GM18508 (cell line): ENCODE results near the gene PRDX5.

Source experiments
- ATAC-seq: cut with Tn5 transposase; IDR thresholded peaks from one replicate; pipeline ENCODE4 v1.9.1; 2021; ENCODE audit warnings: moderate number of reproducible peaks; ENCODE audit not compliant: insufficient read depth, unreplicated experiment

The PRDX5 gene

GRCh38 chr11:64358907-64359711 is 41.2 kb downstream of the PRDX5 start, which contains the start of gene RPS6KA4:
RPS6KA4 (plus strand) TSS chr11:64359162; CDS start chr11:64359236, 74 bp downstream.
- no peak for ATAC-seq

GRCh38 chr11:64359712-64360445 is 42.0 kb downstream of the PRDX5 start:
- no peak for ATAC-seq

DNA sequence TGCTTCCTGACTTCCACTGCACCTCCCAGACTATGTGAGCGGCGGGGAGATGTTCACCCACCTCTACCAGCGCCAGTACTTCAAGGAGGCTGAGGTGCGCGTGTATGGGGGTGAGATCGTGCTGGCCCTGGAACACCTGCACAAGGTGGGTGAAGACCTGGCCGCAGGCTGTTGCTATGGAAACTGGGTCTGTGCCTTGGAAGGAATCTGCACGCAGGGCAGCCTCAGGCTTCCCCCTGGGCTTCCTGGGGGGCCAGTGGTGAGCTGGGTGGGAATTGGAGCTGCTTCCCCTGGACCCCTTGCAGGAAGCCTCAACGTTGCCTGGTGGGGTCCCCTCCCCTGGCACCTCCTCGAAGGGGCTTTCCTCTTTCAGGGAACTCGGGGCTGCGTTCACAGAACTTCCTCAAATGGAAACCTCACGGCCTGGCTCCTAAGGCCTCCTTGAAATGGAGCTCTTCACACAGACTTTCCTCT is 42.6 kb downstream of the PRDX5 start:
- no peak for ATAC-seq

DNA sequence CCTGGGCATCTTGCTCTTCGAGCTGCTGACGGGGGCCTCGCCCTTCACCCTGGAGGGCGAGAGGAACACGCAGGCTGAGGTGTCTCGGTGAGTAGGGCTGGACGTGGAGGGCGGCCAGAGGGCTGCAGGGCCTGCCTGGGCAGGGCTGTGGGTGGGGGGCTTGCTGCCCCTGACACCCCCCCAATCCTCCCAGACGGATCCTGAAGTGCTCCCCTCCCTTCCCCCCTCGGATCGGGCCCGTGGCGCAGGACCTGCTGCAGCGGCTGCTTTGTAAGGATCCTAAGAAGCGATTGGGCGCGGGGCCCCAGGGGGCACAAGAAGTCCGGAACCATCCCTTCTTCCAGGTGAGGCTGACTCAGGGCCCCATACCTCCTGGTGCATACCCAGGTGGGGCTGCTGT is 43.7 kb downstream of the PRDX5 start:
- no peak for ATAC-seq

- ATAC-seq, result no peak
Measured at GRCh38 chr11:64362339-64362738, 44.4 kb downstream of the PRDX5 start.

GRCh38 chr11:64364435-64364834 is 46.5 kb downstream of the PRDX5 start:
- no peak for ATAC-seq

DNA sequence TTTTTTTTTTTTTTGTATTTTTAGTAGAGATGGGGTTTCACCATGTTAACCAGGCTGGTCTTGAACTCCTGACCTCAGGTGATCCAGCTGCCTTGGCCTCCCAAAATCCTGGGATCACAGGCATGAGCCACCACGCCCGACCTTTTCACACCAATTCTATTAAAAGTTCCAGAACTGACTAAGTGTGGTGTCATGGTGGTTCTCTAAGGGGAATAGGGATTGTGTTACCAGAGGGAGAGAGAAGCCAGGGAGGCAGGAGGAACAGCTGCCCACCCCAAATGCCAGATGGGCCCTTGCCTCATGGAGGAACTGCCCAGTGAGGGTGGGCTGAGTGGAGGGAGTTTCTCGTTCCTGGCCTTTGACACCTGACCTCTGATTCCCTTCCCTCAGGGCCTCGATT is 47.0 kb downstream of the PRDX5 start:
- no peak for ATAC-seq

GRCh38 chr11:64366751-64367150 is 48.8 kb downstream of the PRDX5 start:
- ATAC-seq, result no peak

GRCh38 chr11:64367931-64368672 is 50.2 kb downstream of the PRDX5 start:
- ATAC-seq, result no peak

DNA sequence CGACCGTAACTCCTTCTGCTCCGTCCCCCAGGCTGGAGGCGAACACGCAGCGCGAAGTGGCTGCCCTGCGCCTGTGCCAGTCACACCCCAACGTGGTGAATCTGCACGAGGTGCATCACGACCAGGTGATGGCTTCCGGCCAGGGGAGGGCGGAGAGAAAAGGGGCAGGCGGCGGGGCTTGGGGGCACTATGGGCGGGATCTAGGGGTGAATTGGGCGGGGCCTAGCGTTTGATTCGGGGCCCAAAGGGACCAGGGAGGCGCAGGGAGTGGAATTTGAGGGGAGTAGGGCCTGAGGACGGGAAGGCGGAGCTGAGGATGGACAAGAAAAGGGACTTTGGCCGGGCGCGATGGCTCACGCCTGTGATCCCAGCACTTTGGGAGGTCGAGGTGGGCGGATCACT is 50.8 kb downstream of the PRDX5 start:
- ATAC-seq, result no peak

- ATAC-seq, result no peak
Measured at GRCh38 chr11:64369440-64370421, 51.8 kb downstream of the PRDX5 start.

DNA sequence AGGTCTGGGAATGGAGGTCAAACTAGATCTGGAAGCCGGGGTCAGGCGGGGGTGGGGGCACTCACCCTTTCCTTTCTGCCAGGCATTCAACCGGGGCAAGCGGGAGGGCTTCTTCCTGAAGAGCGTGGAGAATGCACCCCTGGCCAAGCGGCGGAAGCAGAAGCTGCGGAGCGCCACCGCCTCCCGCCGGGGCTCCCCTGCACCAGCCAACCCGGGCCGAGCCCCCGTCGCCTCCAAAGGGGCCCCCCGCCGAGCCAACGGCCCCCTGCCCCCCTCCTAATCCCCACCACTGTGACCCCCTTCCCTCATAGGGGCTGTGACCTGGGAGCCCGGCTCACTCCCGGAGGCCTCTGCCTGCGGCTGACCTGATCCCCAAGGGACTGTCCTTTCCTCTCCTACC is 53.3 kb downstream of the PRDX5 start:
- ATAC-seq, result no peak
